Fibroblast of the aortic adventitia (primary cell): ENCODE data around the gene SPNS1. TPM values are rescaled to one million over a fixed set of nuclear protein-coding genes. Genes with fewer than 3 reads are reported as not detected.

Experiments
- DNase-seq: peaks from one replicate; pipeline ENCODE4 v3.0.0-alpha.2; 2010; ENCODE audit warnings: low read depth
- H3K4me3 ChIP-seq: 2 replicates; pipeline ENCODE4 v1.5.1; 2011; ENCODE audit warnings: low read depth, mild to moderate bottlenecking, control low read depth, low read length, moderate library complexity
- total RNA-seq: library from RNA; depleted of rRNA; stranded (reverse); fragments of >200 nt; gene quantifications from 2 replicates; pipeline ENCODE4 v1.2.3, GENCODE V29; 2012; ENCODE audit warnings: low replicate concordance
- TF ChIP-seq, protein P1 (sequence below): IDR thresholded peaks from 2 replicates; pipeline ENCODE4 v1.5.1; 2011; ENCODE audit warnings: mild to moderate bottlenecking, low read length, control low read depth, inconsistent platforms; ENCODE audit not compliant: insufficient read depth

SPNS1 gene
- total RNA-seq, 1 donor = 27.1 TPM

DNA sequence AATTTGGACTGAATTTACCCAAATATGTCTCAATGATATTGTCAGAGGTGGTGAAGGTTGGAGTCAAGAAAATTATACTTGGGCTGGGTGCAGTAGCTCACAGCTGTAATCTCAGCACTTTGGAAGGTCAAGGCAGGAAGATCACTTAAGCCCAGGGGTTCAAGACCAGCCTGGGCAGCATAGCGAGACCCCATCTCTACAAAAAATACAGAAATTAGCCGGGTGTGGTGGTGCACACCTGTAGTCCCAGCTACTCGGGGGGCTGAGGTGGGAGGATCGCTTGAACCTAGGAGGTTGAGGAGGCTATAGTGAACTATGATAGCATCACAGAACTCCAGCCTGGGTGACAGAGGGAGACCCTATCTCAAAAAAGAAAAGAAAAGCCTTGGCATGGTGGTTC lies 51.2 kb downstream of the SPNS1 start:
- no peak for DNase-seq
- no peak overlapping the region for H3K4me3 ChIP-seq
- TF ChIP-seq, protein P1, sequence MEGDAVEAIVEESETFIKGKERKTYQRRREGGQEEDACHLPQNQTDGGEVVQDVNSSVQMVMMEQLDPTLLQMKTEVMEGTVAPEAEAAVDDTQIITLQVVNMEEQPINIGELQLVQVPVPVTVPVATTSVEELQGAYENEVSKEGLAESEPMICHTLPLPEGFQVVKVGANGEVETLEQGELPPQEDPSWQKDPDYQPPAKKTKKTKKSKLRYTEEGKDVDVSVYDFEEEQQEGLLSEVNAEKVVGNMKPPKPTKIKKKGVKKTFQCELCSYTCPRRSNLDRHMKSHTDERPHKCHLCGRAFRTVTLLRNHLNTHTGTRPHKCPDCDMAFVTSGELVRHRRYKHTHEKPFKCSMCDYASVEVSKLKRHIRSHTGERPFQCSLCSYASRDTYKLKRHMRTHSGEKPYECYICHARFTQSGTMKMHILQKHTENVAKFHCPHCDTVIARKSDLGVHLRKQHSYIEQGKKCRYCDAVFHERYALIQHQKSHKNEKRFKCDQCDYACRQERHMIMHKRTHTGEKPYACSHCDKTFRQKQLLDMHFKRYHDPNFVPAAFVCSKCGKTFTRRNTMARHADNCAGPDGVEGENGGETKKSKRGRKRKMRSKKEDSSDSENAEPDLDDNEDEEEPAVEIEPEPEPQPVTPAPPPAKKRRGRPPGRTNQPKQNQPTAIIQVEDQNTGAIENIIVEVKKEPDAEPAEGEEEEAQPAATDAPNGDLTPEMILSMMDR = no peak

- DNase-seq = no peak
- TF ChIP-seq, protein P1 = no peak
- no peak overlapping the region for H3K4me3 ChIP-seq
Observed at GRCh38 chr16:29028457-29029167, 54.0 kb downstream of the SPNS1 start.

- TF ChIP-seq, protein P1 = no peak
- no peak overlapping the region for H3K4me3 ChIP-seq
- peak; percentile 80 for DNase-seq
Observed at GRCh38 chr16:29029168-29029994, 54.8 kb downstream of the SPNS1 start.

GRCh38 chr16:29030086-29030840 lies 55.7 kb downstream of the SPNS1 start:
- no peak overlapping the region for H3K4me3 ChIP-seq
- DNase-seq = no peak
- TF ChIP-seq, protein P1 = no peak

Other genes starting within 250 kb of the SPNS1 start
- gene NPIPB9, start 223.0 kb upstream of the SPNS1 start, total RNA-seq = 5.0 TPM in 1 of 2 replicates, not detected in the other
- 45.5 and 69.8 TPM in 2 replicates for gene ATXN2L, start 151.8 kb upstream of the SPNS1 start, total RNA-seq
- 74.6 and 133 TPM in 2 replicates for gene TUFM, start 128.4 kb upstream of the SPNS1 start, total RNA-seq
- gene SH2B1, start 110.9 kb upstream of the SPNS1 start, total RNA-seq = 9.0 and 13.1 TPM in 2 replicates
- gene ATP2A1, start 96.3 kb upstream of the SPNS1 start, total RNA-seq = 0.18 TPM in 1 of 2 replicates, not detected in the other
- gene RABEP2, start 49.5 kb upstream of the SPNS1 start, total RNA-seq = 27.4 and 30.4 TPM in 2 replicates
- 0.33 TPM in 1 of 2 replicates, not detected in the other for gene CD19, start 42.8 kb upstream of the SPNS1 start, total RNA-seq
- gene NFATC2IP, start 23.8 kb upstream of the SPNS1 start, total RNA-seq = 22.1 and 59.2 TPM in 2 replicates
- 1.1 and 1.9 TPM in 2 replicates for gene LAT, start 10.3 kb downstream of the SPNS1 start, total RNA-seq